HG02981 (cell line): ENCODE results near the gene PLA2G4E.

ENCODE experiments used
- ATAC-seq: cut with Tn5 transposase; IDR thresholded peaks from one replicate; pipeline ENCODE4 v1.9.1; 2021; ENCODE audit warnings: mild to moderate bottlenecking, moderate library complexity; ENCODE audit not compliant: unreplicated experiment

The PLA2G4E gene, protein sequence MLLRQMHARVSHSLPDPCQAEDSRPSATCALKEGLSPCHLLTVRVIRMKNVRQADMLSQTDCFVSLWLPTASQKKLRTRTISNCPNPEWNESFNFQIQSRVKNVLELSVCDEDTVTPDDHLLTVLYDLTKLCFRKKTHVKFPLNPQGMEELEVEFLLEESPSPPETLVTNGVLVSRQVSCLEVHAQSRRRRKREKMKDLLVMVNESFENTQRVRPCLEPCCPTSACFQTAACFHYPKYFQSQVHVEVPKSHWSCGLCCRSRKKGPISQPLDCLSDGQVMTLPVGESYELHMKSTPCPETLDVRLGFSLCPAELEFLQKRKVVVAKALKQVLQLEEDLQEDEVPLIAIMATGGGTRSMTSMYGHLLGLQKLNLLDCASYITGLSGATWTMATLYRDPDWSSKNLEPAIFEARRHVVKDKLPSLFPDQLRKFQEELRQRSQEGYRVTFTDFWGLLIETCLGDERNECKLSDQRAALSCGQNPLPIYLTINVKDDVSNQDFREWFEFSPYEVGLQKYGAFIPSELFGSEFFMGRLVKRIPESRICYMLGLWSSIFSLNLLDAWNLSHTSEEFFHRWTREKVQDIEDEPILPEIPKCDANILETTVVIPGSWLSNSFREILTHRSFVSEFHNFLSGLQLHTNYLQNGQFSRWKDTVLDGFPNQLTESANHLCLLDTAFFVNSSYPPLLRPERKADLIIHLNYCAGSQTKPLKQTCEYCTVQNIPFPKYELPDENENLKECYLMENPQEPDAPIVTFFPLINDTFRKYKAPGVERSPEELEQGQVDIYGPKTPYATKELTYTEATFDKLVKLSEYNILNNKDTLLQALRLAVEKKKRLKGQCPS

DNA sequence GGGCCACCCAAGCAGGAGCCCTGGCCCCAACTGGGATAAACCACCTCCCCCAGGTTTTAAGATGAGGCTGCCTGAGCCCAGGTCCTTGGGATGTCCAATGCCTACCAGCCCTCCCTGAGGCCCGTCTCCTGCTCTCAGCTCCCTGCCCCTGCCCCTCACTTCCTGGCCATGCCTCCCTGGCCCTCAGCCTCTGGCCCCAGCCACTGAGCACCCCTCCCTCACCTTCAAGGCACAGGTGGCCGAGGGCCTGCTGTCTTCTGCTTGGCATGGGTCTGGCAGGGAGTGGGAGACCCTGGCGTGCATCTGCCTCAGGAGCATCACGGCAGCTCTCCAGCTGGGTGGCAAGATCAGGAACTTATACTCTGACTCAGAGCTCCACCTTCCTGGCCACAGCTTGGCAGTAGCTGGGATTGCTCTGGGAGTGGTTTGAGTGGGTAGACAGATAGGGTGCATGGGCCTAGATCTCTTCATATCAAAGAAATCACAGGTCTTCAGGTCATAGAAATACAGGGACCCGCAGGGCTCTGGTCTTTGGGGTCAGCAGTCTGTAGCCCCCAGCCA, at the start of gene PLA2G4E:
Gene PLA2G4E (minus strand): TSS at position 330 of the 561 bp plus-strand sequence. CDS start 12 bp downstream, at position 318.
- ATAC-seq, result no peak

DNA sequence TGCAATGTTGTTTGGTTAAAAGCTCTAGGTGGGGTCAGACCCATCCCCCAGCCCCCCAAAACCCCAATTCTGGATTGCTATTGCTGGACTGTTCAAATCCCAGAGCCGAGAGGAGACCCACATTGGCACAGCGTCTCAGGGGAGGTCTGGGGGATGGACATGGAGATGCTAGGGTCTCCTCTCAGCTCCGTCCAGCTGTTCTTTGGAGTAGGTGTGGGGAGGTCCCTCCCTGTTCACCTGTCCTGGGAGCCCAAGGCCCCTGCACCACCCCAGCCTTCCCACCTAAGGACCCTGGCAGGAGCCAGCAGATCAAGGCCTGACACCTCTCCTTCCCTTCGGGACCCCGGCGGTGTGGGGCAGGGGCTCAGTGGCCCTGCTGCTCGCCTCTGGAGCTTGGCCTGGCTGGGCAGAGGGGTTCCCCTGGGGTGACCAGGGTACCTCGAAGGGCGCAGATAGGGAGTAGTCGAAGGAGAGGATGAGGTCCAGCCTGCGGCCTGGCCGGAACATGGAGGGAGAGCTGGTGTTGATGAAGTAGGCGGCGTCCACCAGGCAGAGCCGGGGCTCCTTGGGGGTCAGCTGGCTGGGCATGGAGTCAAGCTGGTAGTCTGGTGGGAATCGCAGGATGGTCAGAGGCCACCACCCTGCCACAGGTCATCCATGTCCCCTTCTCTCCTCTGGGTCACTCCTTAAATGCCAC, 49.6 kb upstream of the PLA2G4E start:
- no peak for ATAC-seq

DNA sequence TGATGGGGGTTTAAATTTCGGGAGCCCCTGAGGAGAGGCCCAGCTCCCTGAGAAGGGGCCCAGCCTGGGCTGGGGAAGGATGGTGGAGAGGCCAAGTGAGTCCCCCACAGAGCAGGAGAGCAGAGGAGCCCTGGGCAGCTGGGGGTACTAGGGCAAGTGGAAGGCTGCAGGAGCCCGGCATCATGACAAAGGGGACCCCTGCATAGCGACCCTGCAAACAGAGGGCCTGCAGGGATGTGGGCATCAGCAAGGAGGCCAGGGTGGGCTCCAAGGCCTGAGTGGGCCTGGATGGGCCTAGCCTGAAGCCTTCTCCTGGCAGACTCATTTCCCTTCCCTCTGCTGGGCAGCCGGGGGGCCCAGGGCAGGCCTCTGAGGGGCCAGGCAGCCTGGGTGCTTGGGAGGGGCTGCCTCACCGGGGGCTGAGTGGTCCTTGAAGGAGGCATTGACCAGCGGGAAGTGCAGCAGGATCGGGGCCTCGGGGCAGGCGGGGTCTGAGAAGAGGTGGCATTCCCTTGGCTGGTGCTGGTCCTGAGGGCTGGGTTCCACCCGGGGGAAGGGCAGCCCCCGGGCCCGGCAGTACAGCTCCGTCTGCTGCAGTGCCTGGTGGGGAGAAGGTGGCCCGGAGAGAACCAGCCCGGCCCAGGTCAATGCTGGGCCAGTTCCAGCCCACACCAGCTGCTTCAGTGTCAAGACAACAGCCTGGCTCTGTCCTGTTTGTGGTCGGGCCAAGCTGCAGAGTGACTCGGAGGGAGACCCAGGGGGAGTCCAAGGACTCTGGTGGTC, 48.8 kb upstream of the PLA2G4E start:
- no peak for ATAC-seq

DNA sequence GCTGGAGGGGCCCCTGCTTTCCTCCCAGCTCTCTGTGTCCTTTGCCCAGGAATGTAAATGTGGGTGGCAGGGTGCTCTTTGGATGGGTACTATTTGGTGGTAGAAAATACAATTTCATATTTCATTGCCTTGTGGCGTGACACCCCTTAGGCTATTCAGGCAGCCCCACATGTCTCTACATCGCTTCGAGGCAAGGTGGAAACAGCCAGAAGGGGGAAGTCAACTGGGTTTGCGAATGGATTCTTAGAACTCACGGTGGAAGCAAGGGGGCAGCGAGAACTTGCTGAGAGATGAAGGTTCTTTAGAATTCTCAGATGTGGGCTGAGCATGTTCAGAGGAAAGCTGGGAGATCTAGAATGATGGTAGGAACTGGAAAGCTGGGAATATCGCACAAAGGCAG, 48.2 kb upstream of the PLA2G4E start:
- ATAC-seq, result no peak

DNA sequence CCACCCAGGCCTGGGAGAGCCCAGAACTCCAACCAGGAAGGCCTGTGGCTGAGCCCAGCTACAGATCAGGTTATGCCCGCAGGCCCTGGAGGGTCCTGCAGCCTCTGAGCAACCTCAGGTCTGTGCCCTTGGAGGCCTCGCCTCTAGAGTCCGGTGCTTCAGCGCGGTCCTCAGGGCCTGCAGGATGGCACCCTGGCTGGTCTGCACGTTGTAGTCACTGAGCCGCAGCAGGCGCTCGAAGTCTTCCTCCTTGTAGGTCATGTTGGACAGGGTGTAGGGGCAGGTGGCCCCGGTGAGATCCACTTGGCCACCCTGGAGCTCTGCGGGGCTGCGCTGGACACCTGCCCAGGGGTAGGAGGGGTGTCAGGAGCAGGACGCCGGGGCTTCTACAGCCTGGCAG, 47.8 kb upstream of the PLA2G4E start:
- ATAC-seq, result no peak

DNA sequence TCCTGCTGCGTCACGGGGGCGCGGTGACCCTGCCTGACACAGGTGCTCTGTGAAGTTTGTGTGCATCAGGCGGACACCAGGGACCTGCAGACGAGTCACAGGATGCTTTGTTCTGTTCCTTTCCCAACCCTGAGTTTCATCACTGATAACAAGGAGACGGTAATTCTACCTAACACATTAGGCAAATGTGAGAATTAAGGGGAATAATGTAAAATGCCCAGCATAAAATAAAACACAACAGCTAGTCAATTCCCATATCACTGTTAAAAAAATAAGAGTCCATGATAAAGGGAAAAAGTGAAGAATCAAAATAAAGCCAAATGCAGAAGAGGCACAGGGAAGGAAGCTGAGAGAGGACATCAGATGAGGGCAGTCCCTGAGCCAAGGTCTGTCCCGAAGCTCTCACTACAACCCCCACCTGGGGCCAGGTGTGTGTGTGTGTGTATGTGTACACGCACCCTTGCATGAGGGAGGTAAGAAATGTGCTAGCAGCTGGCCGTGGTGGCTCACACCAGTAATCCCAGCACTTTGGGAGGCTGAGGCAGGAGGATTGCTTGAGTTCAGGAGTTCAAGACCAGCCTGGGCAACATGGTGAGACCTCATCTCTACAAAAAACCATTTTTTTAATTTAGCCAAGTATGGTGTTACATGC, 46.0 kb upstream of the PLA2G4E start:
- ATAC-seq, result no peak

DNA sequence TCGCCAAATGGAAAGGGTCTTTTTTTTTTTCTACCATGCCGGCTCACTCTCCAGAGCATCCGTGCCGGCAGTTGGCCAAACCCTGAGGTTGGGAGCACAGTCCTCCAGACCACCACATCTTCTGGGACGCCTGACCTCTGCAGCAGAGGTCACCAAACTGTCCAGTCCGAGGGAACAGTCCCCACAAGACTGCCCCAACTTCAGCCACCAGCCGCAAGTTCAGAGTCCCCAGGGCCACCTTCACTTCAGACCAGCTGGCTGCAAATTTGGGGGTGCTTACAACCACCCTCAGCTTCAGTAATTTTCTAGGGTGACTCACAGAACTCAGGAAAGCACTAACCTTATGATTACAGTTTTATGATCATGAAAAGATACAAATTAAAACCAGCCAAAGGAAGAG, 44.6 kb upstream of the PLA2G4E start:
- no peak for ATAC-seq

DNA sequence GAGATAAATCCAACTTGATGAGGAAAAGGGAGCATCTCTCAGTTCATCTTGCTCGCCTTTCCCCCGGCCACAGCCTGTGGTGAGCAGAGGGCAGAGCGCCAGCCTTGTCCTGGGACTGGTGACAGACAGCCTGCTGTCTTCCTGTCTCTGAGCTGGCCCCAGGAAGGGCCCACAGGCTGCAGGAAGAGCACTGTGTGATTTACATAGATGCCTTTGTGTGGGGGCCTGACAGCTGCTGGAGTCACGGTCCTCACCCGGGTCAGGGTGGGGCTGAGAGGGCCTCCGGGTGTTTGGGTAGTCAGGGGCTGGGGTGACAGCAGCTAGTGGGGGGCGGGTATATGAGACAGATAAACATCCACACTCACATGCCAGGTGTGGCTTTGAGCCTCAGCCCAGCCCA, 44.2 kb upstream of the PLA2G4E start:
- ATAC-seq, result no peak

DNA sequence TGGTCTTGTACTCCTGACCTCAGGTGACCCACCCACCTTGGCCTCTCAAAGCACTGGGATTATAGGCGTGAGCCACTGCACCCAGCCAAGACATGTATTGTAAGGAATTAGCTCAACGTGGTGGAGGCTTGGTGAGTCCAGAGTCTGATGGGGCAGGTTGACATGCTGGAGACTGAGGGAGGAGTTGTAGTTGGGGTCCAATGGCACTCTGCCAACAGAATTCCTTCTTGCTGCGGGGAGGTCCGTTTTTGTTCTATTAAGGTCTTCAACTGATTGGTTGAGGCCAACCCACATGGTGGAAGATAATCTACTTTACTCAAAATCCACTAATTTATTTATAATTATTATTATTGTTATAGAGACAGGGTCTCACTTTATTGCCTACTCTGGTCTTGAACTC, 43.4 kb upstream of the PLA2G4E start:
- ATAC-seq, result no peak

DNA sequence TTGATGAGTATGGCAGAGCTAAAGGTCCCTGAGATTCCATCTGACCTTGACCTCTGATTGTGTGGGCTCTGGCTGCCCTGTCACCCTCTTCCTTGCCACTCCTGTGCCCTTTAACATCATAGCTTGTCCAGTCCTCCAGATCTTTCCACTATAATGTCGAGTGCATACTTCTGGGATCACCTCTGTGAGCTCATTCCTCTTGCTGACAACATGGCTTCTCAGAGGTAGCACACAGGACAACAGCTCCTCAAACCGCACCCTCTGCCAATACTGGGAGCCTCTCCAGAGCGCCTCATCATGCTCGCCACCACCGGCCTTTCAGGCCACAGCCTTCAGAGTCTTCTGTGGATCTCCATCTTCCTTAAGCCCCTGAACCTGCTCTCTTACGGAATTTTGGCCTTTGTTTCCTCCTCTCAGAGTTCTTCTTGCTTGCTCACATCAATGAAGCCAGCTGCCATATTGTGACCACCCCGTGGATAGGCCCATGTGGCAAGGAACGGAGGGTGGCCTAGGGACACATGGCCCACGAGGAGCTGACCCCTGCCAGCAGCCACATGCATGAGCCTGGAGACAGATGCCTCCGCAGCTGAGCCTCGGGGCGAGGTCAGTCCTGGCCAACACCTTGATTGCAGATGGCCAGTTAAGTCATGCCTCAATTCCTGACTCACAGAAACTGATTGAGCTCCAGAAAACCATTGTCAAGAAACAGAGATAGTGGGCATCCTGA, 42.4 kb upstream of the PLA2G4E start:
- no peak for ATAC-seq

DNA sequence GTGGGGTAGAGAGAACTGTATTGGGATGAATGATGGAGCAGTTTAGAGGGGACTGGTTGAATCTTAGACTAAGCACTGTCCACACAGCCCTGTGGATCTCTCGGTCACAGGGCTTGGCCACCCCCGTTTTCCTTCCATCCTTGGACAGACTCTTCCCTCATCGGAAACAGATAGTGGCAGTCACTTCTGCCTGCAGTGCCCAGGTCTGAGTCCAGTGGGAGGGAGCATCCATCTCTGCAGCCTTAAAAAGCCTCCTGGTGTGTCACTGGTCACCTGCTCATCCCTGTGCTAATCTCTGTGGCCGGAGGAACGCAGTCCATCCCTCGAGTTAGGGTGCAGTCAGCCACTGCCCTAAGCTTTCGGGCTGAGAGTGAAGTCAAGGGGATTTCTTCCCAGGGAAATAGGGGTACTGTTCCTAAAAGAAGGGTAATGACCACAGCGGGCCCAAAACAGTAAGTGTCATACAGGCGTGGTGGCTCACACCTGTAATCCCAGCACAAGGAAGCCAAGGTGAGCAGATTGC, 41.5 kb upstream of the PLA2G4E start:
- no peak for ATAC-seq

DNA sequence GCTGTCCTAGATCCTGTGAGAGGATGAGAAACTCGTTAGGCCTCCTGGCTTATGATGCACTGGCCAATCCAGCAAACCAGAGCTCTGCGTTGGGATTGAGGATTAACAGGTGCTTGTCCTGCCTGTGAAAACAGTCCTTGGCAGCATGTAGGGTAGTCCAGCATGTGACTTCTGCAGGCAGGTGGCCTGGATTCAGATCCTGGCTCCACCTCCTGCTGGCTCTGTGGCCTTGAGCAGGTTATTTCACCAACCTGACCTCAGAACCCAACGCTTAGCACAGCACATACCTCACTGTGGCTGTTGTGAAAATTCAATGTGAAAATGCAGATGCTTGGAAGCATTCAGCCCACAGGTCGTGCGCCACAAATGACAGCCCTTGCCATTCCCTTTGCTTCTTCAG, 40.0 kb upstream of the PLA2G4E start:
- no peak for ATAC-seq

DNA sequence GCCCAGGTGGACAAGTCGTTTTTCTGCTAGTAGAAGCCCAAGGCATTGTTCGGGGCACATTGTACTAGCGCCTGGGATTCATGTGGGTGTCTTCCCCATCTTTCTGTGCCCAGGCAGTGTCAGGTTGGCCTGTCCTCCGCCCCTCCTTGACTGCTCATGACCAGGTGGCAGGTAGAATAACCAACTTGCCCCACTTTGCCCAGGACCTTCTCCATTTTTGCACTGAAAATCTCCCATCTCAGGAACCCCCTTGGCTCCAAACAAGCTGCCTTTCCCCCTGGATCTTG, 39.6 kb upstream of the PLA2G4E start:
- no peak for ATAC-seq

DNA sequence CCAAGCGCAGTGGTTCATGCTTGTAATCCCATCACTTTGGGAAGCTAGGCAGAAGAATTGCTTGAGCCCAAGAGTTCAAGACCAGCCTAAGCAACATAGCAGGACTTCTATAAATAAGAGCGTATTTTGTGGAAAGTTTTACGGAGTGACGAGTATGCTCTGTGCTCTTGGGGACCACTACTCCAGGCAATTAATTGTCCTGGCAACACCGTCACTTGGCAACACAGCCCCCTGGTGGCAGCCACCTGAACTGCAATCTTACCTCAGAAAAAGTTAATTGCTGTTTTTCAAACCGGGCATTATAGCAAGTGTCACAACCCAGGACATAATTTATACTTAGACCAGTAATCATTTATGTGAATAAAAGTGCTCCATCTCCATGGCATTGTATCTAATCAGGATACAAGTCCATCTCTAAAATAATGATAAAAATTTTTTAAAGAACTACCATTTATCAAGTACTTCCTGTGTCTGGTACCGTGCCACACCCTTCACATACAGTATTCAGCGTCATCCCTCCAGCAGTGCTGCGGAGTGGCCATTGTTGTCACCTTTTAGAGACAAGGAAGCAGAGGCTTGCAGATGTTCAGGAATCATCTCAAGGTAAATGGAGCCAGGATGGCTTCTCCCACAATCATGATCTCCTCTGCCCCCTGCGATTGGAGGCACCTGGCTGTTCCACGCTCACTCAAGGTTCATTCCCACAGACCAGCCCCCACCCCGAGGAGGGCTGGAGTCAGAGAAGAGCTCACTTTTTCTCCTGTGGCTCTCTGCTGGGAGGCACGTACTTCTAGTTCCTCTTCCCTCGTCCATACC, 39.0 kb upstream of the PLA2G4E start:
- no peak for ATAC-seq

DNA sequence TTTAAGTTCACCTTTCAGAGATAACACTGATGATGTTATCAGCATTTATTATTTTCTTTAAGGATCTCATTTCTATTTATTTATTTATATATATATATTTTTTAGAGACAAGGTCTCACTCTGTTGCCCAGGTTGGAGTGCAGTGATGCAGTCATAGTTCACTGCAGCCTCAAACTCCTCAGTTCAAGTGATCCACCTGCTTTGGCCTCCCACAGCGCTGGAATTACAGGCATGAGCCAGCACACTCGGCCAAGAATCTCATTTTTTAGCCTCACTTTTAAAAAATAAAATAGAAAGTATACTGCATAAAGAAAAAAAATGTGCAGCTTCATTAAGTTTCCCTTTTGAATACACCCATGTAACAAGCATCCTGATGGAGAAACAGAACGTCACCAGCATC, 37.9 kb upstream of the PLA2G4E start:
- no peak for ATAC-seq

DNA sequence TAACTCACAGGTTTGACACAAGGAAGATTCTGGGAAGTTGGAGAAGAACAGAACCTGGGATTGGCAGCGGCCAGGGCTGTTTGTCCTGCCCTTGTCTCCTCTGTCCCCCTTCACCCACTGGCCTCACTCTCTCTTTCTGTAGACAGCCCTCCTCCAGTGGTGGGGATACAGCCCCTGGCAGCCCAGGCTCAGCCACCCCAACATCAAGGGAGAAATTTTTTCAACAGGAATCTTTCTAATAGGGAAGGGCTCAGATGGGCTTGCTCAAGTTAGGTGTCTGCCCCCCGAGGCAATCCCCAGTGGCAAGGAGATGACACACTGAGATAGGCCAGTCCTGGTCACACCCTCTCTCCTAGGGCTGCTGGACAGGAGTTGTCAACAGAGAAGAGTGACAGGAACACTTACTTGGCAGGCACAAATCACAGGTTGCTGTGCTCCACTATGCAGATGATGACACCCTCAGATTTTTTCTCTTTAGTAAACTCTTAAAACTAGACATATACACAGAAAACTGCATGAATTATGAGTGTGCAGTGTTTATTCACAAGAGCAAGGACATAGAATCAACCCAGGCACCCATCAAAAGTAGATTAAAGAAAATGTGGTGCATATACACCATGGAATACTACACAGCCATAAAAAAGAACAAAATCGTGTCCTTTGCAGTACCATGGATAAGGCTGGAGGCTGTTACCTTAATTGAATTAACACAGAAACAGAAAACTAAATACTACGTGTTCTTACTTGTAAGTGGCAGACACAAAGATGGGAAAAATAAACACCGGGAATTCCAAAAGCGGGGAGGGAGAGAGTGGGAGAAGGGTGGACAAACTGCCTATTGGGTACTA, 37.2 kb upstream of the PLA2G4E start:
- no peak for ATAC-seq

DNA sequence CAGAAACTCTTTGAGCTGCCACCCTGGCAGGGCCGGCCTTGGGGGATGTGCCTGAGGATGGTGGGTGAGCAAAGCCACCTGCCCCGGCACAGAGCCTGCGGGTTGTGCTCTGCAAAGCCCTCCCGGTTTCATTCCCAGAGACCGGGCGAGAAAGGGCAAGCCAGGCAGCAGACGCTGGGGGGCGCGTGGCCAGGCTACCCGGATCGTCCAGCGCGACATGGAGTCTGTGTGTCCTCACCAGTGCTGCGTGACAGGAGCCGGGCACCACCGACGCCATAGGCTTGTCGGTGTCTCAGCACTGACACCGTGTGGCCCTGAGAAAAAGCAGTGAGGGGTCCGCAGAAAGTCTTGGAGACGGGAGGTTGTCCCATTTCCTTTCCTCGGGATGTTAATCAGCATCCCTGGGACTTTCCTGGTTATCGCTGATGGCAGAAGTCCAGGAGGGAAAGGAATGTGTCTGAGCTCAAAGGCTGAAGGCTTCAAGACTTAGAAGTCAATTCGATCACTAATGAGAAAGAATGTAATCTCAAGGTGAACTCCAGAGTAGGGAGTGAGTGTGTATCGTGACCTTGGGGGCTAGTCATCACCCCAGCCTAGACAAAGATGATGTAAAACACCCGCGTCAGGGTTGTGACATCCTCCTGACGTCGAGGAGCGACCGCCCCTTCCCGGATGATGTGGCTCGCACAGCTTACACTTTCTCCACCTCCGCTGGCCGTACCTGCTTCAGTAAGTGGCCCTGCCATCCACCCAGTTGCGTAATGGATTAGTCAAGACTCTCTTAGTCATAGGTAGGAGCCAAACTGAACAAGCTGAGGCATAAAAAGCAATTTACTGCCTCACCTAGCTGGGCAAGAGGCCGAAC, 36.3 kb upstream of the PLA2G4E start:
- ATAC-seq, result no peak
